ENCODE data around the gene CEP89. TPM values are rescaled to one million over a fixed set of nuclear protein-coding genes. Genes with fewer than 3 reads are reported as not detected.
"Not testable (repeated sequence)": the region's sequence is repeated elsewhere in the genome, so short reads cannot be mapped to it uniquely, and the experiment has no call there.

CEP89 gene
- polyA plus RNA-seq, 1 donor: 14.4 TPM

DNA sequence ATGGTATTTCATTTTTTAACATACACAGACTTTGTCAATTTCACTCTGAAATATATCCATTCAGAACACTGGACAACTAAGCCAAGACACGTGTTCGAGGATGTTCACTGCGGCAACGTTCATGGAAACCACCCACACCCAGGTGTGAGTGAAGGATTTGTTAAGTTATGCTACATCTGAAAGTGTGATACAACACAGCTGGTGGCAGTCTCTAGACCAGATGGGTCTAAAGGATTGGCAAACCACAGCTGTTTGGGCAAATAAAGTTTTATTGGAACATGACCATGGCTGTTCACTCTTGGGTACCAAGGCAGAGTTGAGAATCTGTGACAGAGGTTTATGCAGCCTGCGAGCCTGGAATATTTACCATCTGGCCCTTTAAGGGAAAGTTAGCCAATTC lies 114.2 kb downstream of the CEP89 start:
- DNase-seq: no peak
- Histone ChIP-seq H3K4me1 (ENCODE audit: control insufficient read depth, insufficient read depth, low read length) (no peaks in the 10 kb centered on the region), H3K9me3 (ENCODE audit: control insufficient read depth, low read depth, low read length) (no peaks in the 10 kb centered on the region), H3K36me3 (ENCODE audit: control insufficient read depth, insufficient read depth, low read length) (peaks cover 37% of the 10 kb centered on the region), H3K4me3 (ENCODE audit: low read length) (no peak overlapping the region), H3K27ac (ENCODE audit: low read length) (no peak overlapping the region), H3K27me3 (ENCODE audit: control insufficient read depth, insufficient read depth, low read length) (no peaks in the 10 kb centered on the region)
- no CpG with 5 or more reads among the region's 5 CpGs for WGBS (ENCODE audit: insufficient coverage, low lambda C conversion rate)

GRCh38 chr19:32856818-32857217 lies 114.9 kb downstream of the CEP89 start:
- H3K27ac ChIP-seq (ENCODE audit: low read length); H3K4me1 ChIP-seq (ENCODE audit: control insufficient read depth, insufficient read depth, low read length); H3K27me3 ChIP-seq (ENCODE audit: control insufficient read depth, insufficient read depth, low read length); H3K9me3 ChIP-seq (ENCODE audit: control insufficient read depth, low read depth, low read length); H3K4me3 ChIP-seq (ENCODE audit: low read length); DNase-seq: not testable (repeated sequence)
- WGBS (ENCODE audit: insufficient coverage, low lambda C conversion rate): no CpG with 5 or more reads among the region's 7 CpGs
- peaks cover 32% of the 10 kb centered on the region for H3K36me3 ChIP-seq (ENCODE audit: control insufficient read depth, insufficient read depth, low read length)

- WGBS (ENCODE audit: insufficient coverage, low lambda C conversion rate): 100% methylated on average over 2 of the region's 6 CpGs
Measured at GRCh38 chr19:32852216-32852615, 119.5 kb downstream of the CEP89 start.

DNA sequence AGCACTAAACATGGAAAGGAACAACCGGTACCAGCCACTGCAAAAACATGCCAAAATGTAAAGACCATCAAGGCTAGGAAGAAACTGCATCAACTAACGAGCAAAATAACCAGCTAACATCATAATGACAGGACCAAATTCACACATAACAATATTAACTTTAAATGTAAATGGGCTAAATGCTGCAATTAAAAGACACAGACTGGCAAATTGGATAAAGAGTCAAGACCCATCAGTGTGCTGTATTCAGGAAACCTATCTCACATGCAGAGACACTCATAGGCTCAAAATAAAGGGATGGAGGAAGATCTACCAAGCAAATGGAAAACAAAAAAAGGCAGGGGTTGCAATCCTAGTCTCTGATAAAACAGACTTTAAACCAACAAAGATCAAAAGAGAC lies 123.7 kb downstream of the CEP89 start:
- not testable (repeated sequence) for H3K27ac ChIP-seq (ENCODE audit: low read length); H3K4me3 ChIP-seq (ENCODE audit: low read length); H3K4me1 ChIP-seq (ENCODE audit: control insufficient read depth, insufficient read depth, low read length); H3K36me3 ChIP-seq (ENCODE audit: control insufficient read depth, insufficient read depth, low read length); DNase-seq; H3K9me3 ChIP-seq (ENCODE audit: control insufficient read depth, low read depth, low read length); H3K27me3 ChIP-seq (ENCODE audit: control insufficient read depth, insufficient read depth, low read length)
- WGBS (ENCODE audit: insufficient coverage, low lambda C conversion rate): no CpG with 5 or more reads among the region's 2 CpGs

More at GRCh38 chr19:32852216-32852615, 119.5 kb downstream of the CEP89 start:
- Histone ChIP-seq H3K4me3 (ENCODE audit: low read length) (no peak overlapping the region), H3K4me1 (ENCODE audit: control insufficient read depth, insufficient read depth, low read length) (no peaks in the 10 kb centered on the region), H3K36me3 (ENCODE audit: control insufficient read depth, insufficient read depth, low read length) (peaks cover 7% of the 10 kb centered on the region), H3K27ac (ENCODE audit: low read length) (no peak overlapping the region), H3K27me3 (ENCODE audit: control insufficient read depth, insufficient read depth, low read length) (no peaks in the 10 kb centered on the region), H3K9me3 (ENCODE audit: control insufficient read depth, low read depth, low read length) (no peaks in the 10 kb centered on the region)
- no peak for DNase-seq

GRCh38 chr19:32843716-32844245 lies 128.0 kb downstream of the CEP89 start:
- DNase-seq: no peak
- no peak overlapping the region for H3K27ac ChIP-seq (ENCODE audit: low read length)
- no peak overlapping the region for H3K4me3 ChIP-seq (ENCODE audit: low read length)
- 100% methylated on average over 1 of the region's 19 CpGs for WGBS (ENCODE audit: insufficient coverage, low lambda C conversion rate)
- peaks cover 29% of the 10 kb centered on the region for H3K36me3 ChIP-seq (ENCODE audit: control insufficient read depth, insufficient read depth, low read length)
- H3K9me3 ChIP-seq (ENCODE audit: control insufficient read depth, low read depth, low read length): no peaks in the 10 kb centered on the region
- H3K4me1 ChIP-seq (ENCODE audit: control insufficient read depth, insufficient read depth, low read length): no peaks in the 10 kb centered on the region
- no peaks in the 10 kb centered on the region for H3K27me3 ChIP-seq (ENCODE audit: control insufficient read depth, insufficient read depth, low read length)

- H3K9me3 ChIP-seq (ENCODE audit: control insufficient read depth, low read depth, low read length): no peaks in the 10 kb centered on the region
- H3K27ac ChIP-seq (ENCODE audit: low read length): no peak overlapping the region
- no peak overlapping the region for H3K4me3 ChIP-seq (ENCODE audit: low read length)
- no peaks in the 10 kb centered on the region for H3K4me1 ChIP-seq (ENCODE audit: control insufficient read depth, insufficient read depth, low read length)
- WGBS (ENCODE audit: insufficient coverage, low lambda C conversion rate): 83% methylated on average over 2 of the region's 8 CpGs
- no peaks in the 10 kb centered on the region for H3K27me3 ChIP-seq (ENCODE audit: control insufficient read depth, insufficient read depth, low read length)
- peaks cover 29% of the 10 kb centered on the region for H3K36me3 ChIP-seq (ENCODE audit: control insufficient read depth, insufficient read depth, low read length)
- DNase-seq: no peak
Measured at GRCh38 chr19:32842061-32842460, 129.7 kb downstream of the CEP89 start.

GRCh38 chr19:32837531-32837930 lies 134.2 kb downstream of the CEP89 start:
- Histone ChIP-seq H3K27me3 (ENCODE audit: control insufficient read depth, insufficient read depth, low read length) (no peaks in the 10 kb centered on the region), H3K4me3 (ENCODE audit: low read length) (no peak overlapping the region), H3K36me3 (ENCODE audit: control insufficient read depth, insufficient read depth, low read length) (peaks cover 27% of the 10 kb centered on the region), H3K27ac (ENCODE audit: low read length) (no peak overlapping the region), H3K4me1 (ENCODE audit: control insufficient read depth, insufficient read depth, low read length) (no peaks in the 10 kb centered on the region), H3K9me3 (ENCODE audit: control insufficient read depth, low read depth, low read length) (no peaks in the 10 kb centered on the region)
- WGBS (ENCODE audit: insufficient coverage, low lambda C conversion rate): 83% methylated on average over 3 of the region's 7 CpGs
- no peak for DNase-seq

DNA sequence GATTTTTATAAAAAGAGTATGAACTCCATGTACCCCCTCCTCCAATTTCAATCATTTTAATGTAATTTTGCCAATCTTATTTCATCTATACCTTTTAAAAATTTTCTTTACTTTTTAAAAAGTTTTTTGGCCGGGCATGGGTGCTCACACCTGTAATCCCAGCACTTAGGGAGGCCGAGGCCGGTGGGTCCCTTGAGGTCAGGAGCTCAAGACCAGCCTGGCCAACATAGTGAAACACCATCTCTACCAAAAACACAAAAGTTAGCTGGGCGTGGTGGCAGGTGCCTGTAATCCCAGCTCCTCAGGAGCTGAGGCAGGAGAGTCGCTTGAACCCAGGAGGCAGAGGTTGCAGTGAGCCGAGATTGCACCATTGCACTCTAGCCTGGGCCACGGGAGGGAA lies 138.4 kb downstream of the CEP89 start:
- H3K27me3 ChIP-seq (ENCODE audit: control insufficient read depth, insufficient read depth, low read length); H3K4me3 ChIP-seq (ENCODE audit: low read length); H3K9me3 ChIP-seq (ENCODE audit: control insufficient read depth, low read depth, low read length); DNase-seq; H3K4me1 ChIP-seq (ENCODE audit: control insufficient read depth, insufficient read depth, low read length); H3K27ac ChIP-seq (ENCODE audit: low read length): not testable (repeated sequence)
- WGBS (ENCODE audit: insufficient coverage, low lambda C conversion rate): no CpG with 5 or more reads among the region's 7 CpGs
- peaks cover 20% of the 10 kb centered on the region for H3K36me3 ChIP-seq (ENCODE audit: control insufficient read depth, insufficient read depth, low read length)

GRCh38 chr19:32832825-32833224 lies 138.9 kb downstream of the CEP89 start:
- H3K36me3 ChIP-seq (ENCODE audit: control insufficient read depth, insufficient read depth, low read length): peaks cover 24% of the 10 kb centered on the region
- H3K27ac ChIP-seq (ENCODE audit: low read length); H3K27me3 ChIP-seq (ENCODE audit: control insufficient read depth, insufficient read depth, low read length); H3K4me1 ChIP-seq (ENCODE audit: control insufficient read depth, insufficient read depth, low read length); H3K4me3 ChIP-seq (ENCODE audit: low read length); H3K9me3 ChIP-seq (ENCODE audit: control insufficient read depth, low read depth, low read length); DNase-seq: not testable (repeated sequence)
- WGBS (ENCODE audit: insufficient coverage, low lambda C conversion rate): 100% methylated on average over 1 of the region's 7 CpGs

DNA sequence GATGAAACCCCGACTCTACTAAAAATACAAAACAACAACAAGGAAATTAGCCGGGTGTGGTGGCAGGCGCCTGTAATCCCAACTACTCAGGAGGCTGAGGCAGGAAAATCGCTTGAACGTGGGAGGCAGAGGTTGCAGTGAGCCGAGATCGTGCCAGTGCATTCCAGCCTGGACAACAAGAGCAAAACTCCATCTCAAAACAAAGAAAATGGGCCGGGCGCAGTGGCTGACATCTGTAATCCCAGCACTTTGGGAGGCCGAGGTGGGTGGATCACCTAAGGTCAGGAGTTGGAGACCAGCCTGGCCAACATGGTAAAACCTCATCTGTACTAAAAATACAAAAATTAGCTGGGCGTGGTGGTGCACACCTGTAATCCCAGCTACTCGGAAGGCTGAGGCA lies 139.7 kb downstream of the CEP89 start:
- H3K27me3 ChIP-seq (ENCODE audit: control insufficient read depth, insufficient read depth, low read length); H3K4me1 ChIP-seq (ENCODE audit: control insufficient read depth, insufficient read depth, low read length); DNase-seq; H3K4me3 ChIP-seq (ENCODE audit: low read length); H3K9me3 ChIP-seq (ENCODE audit: control insufficient read depth, low read depth, low read length); H3K27ac ChIP-seq (ENCODE audit: low read length): not testable (repeated sequence)
- peaks cover 24% of the 10 kb centered on the region for H3K36me3 ChIP-seq (ENCODE audit: control insufficient read depth, insufficient read depth, low read length)
- no CpG with 5 or more reads among the region's 12 CpGs for WGBS (ENCODE audit: insufficient coverage, low lambda C conversion rate)

DNA sequence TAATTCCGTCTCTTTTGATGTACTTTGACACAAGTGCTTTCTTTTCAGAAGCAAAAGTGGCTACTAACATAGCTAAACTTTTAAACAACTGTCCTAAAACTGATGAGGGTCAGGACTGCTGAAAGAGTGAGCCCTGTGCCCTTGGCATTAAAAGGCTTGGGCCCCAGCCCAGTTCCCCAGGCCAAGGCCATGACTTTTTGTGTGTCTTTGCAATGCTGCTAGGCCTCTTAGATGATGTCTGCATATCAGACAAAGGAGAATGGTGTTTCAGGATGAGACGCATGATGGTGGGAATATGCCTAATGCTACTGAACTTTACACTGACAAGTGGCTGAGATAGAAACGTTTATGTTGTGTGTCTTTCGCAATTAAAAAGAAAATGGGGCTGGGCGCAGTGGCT lies 140.1 kb downstream of the CEP89 start:
- Histone ChIP-seq H3K27ac (ENCODE audit: low read length) (no peak overlapping the region), H3K4me1 (ENCODE audit: control insufficient read depth, insufficient read depth, low read length) (no peaks in the 10 kb centered on the region), H3K4me3 (ENCODE audit: low read length) (no peak overlapping the region), H3K36me3 (ENCODE audit: control insufficient read depth, insufficient read depth, low read length) (peaks cover 24% of the 10 kb centered on the region), H3K9me3 (ENCODE audit: control insufficient read depth, low read depth, low read length) (peaks cover 2% of the 10 kb centered on the region), H3K27me3 (ENCODE audit: control insufficient read depth, insufficient read depth, low read length) (no peaks in the 10 kb centered on the region)
- no peak for DNase-seq
- WGBS (ENCODE audit: insufficient coverage, low lambda C conversion rate): 100% methylated on average over 1 of the region's 5 CpGs

Measured in large intestine (tissue), 3 donors.